Osteoblast (primary cell): ENCODE measurements around the gene FBXL14. TPM values are rescaled to one million over a fixed set of nuclear protein-coding genes. Genes with fewer than 3 reads are reported as not detected.
A peak's percentile ranks its signal among the peaks of the same experiment; 100 is the strongest.

ENCODE experiments used
- DNase-seq: peaks from one replicate; pipeline ENCODE4 v3.0.0; 2011; ENCODE audit warnings: low spot score, mixed read lengths; ENCODE audit not compliant: insufficient read length; ENCODE audit errors: missing footprints
- H2AFZ ChIP-seq: 2 replicates; pipeline ENCODE4 v1.6.0; 2011; ENCODE audit warnings: mild to moderate bottlenecking, low read length
- H3K27ac ChIP-seq: 2 replicates; pipeline ENCODE4 v1.5.1; 2011; ENCODE audit warnings: mild to moderate bottlenecking, low read depth, low read length, moderate library complexity
- H3K27me3 ChIP-seq: 2 replicates; pipeline ENCODE4 v1.6.0; 2012; ENCODE audit warnings: mild to moderate bottlenecking, control low read depth, inconsistent platforms, low read length, moderate library complexity; ENCODE audit not compliant: insufficient read depth
- H3K36me3 ChIP-seq: 2 replicates; pipeline ENCODE4 v1.5.1; 2011; ENCODE audit warnings: mild to moderate bottlenecking, low read length, control low read depth, moderate library complexity; ENCODE audit not compliant: insufficient read depth
- H3K4me1 ChIP-seq: 2 replicates; pipeline ENCODE4 v1.5.1; 2011; ENCODE audit warnings: mild to moderate bottlenecking, low read length, control low read depth, moderate library complexity; ENCODE audit not compliant: insufficient read depth
- H3K4me2 ChIP-seq: 2 replicates; pipeline ENCODE4 v1.6.0; 2011; ENCODE audit warnings: mild to moderate bottlenecking, low read length; ENCODE audit not compliant: insufficient read depth
- H3K4me3 ChIP-seq: fragments of 200-600 bp; sonication (generic); 3 replicates; pipeline ENCODE4 v1.5.1; 2012; ENCODE audit warnings: mild to moderate bottlenecking, low read length, inconsistent platforms; ENCODE audit not compliant: insufficient read depth
- H3K79me2 ChIP-seq: 2 replicates; pipeline ENCODE4 v1.6.0; 2012; ENCODE audit warnings: mild to moderate bottlenecking, low read length, control low read depth, inconsistent platforms; ENCODE audit not compliant: insufficient read depth
- H3K9me3 ChIP-seq: 2 replicates; pipeline ENCODE4 v1.5.1; 2011; ENCODE audit warnings: low read depth, low read length, control low read depth
- H4K20me1 ChIP-seq: 2 replicates; pipeline ENCODE4 v1.6.0; 2012; ENCODE audit warnings: mild to moderate bottlenecking, low read length, control low read depth; ENCODE audit not compliant: insufficient read depth
- total RNA-seq: library from RNA; depleted of rRNA; stranded (reverse); fragments of >200 nt; gene quantifications from 2 replicates; pipeline ENCODE4 v1.2.3, GENCODE V29; 2012
- TF ChIP-seq, protein P1 (sequence below): IDR thresholded peaks from 2 replicates; pipeline ENCODE4 v1.5.1; 2011; ENCODE audit warnings: mild to moderate bottlenecking, low read depth, low read length, moderate library complexity; ENCODE audit errors: extremely low read depth

The FBXL14 gene
- total RNA-seq, 1 donor = 9.8 TPM

DNA sequence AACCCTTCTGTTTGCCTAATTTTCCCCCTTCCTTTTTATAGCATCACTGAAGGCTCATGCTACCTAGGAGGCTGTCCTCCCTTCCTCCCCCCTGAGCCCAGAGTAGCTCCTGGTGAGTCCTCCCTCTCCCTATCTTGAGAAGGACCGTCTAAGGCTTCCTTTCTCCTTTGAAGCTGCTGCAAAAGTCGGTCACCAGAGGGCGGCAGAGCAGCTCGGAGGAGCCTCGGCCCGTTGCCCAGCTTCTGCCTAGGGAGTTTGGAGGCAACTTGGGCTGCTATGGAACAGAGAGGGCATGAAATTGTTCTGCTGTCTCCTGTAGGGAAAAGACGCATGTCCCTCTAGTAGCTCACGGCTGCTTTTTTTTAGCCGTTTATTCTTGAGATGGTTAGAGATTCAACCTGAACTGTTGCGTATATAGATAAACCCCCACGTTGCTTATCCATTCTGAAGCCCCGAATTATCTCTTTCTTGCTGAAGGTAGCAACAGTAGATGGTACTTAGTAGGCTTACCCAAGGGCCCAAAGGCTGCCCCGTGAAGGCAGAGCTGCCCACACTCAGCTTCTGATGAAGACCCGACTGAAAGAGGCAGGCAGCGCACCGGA is 40.3 kb upstream of the FBXL14 start:
- DNase-seq = peak; percentile 97
- Histone ChIP-seq H3K4me1 (peaks cover 11% of the 10 kb centered on the region), H3K4me3 (no peak overlapping the region), H2AFZ (no peak overlapping the region), H3K9me3 (no peaks in the 10 kb centered on the region), H3K79me2 (peaks cover 58% of the 10 kb centered on the region), H4K20me1 (peaks cover 26% of the 10 kb centered on the region), H3K36me3 (peaks cover 62% of the 10 kb centered on the region), H3K4me2 (no peak overlapping the region), H3K27ac (no peak overlapping the region), H3K27me3 (no peaks in the 10 kb centered on the region)
- TF ChIP-seq, protein P1, sequence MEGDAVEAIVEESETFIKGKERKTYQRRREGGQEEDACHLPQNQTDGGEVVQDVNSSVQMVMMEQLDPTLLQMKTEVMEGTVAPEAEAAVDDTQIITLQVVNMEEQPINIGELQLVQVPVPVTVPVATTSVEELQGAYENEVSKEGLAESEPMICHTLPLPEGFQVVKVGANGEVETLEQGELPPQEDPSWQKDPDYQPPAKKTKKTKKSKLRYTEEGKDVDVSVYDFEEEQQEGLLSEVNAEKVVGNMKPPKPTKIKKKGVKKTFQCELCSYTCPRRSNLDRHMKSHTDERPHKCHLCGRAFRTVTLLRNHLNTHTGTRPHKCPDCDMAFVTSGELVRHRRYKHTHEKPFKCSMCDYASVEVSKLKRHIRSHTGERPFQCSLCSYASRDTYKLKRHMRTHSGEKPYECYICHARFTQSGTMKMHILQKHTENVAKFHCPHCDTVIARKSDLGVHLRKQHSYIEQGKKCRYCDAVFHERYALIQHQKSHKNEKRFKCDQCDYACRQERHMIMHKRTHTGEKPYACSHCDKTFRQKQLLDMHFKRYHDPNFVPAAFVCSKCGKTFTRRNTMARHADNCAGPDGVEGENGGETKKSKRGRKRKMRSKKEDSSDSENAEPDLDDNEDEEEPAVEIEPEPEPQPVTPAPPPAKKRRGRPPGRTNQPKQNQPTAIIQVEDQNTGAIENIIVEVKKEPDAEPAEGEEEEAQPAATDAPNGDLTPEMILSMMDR = peak; percentile 91

DNA sequence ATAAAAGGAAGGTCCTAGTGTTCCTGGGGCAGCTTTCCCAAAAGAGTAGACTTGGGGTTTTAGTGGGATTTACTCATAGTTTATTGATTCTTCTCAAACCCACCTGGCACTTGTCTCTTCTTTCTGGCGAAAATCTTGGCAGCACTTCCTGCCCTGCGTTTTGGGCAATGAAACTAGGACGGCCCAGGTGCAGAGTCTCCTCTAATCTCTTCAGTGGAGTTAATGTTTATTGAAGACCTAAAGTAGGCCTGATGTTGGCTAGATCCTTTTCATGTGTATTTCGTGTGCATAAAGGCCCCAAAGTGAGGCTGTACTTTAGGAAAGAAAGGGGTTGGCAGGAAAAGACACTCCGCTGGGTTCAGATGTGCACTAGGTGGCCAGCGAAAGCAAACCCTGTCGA is 39.8 kb upstream of the FBXL14 start:
- H3K27ac ChIP-seq = no peak overlapping the region

GRCh38 chr12:1633459-1633858 is 39.1 kb upstream of the FBXL14 start:
- H4K20me1 ChIP-seq = peaks cover 21% of the 10 kb centered on the region

More for the DNA sequence above, 39.8 kb upstream of the FBXL14 start:
- no peaks in the 10 kb centered on the region for H3K9me3 ChIP-seq
- TF ChIP-seq, protein P1 = no peak
- no peak overlapping the region for H2AFZ ChIP-seq
- peaks cover 59% of the 10 kb centered on the region for H3K79me2 ChIP-seq
- peaks cover 25% of the 10 kb centered on the region for H4K20me1 ChIP-seq
- no peak overlapping the region for H3K4me3 ChIP-seq
- H3K27me3 ChIP-seq = no peaks in the 10 kb centered on the region
- H3K36me3 ChIP-seq = peaks cover 58% of the 10 kb centered on the region
- H3K4me1 ChIP-seq = peaks cover 16% of the 10 kb centered on the region
- peak; percentile 71 for DNase-seq
- H3K4me2 ChIP-seq = no peak overlapping the region

DNA sequence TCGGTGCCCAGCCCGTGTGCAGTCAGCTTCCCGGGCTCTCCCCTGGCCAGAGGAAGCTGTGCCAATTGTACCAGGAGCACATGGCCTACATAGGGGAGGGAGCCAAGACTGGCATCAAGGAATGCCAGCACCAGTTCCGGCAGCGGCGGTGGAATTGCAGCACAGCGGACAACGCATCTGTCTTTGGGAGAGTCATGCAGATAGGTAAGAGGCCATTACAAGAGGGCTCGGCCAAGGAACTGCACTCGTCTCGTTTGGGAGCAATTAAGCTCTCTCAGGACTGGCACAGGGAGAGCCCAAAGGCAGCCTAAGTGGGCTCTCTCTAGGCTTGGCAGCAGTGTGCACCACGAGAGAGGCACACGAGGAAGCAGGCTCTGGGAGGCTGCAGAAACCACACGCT is 38.3 kb upstream of the FBXL14 start:
- peaks cover 64% of the 10 kb centered on the region for H3K79me2 ChIP-seq

More at GRCh38 chr12:1633459-1633858, 39.1 kb upstream of the FBXL14 start:
- DNase-seq = peak; percentile 21
- Histone ChIP-seq H3K4me2 (no peak overlapping the region), H3K4me3 (no peak overlapping the region), H3K36me3 (peaks cover 56% of the 10 kb centered on the region), H3K27me3 (no peaks in the 10 kb centered on the region), H3K4me1 (peaks cover 19% of the 10 kb centered on the region), H3K27ac (no peak overlapping the region), H3K79me2 (peaks cover 61% of the 10 kb centered on the region), H2AFZ (no peak overlapping the region), H3K9me3 (no peaks in the 10 kb centered on the region)
- TF ChIP-seq, protein P1 = no peak

More for the DNA sequence above, 38.3 kb upstream of the FBXL14 start:
- H3K4me1 ChIP-seq = peaks cover 19% of the 10 kb centered on the region
- H3K27me3 ChIP-seq = no peaks in the 10 kb centered on the region
- no peak overlapping the region for H3K4me3 ChIP-seq
- H2AFZ ChIP-seq = no peak overlapping the region
- H3K36me3 ChIP-seq = peaks cover 52% of the 10 kb centered on the region
- H3K9me3 ChIP-seq = no peaks in the 10 kb centered on the region
- H4K20me1 ChIP-seq = peaks cover 19% of the 10 kb centered on the region
- no peak overlapping the region for H3K4me2 ChIP-seq
- DNase-seq = peak; percentile 31
- TF ChIP-seq, protein P1 = no peak
- H3K27ac ChIP-seq = no peak overlapping the region
